Erythroblast (primary cell): ENCODE data around the gene CSAD.
A peak's percentile ranks its signal among the peaks of the same experiment; 100 is the strongest.
"Not testable (repeated sequence)": the region's sequence is repeated elsewhere in the genome, so short reads cannot be mapped to it uniquely, and the experiment has no call there.

Experiments
- DNase-seq, 2 experiments: peaks; one replicate each; lab custom pipeline; 2025; lab: John Stamatoyannopoulos, UW
- GATA1 ChIP-seq: IDR thresholded peaks from 2 replicates; pipeline ENCODE4 v1.6.1; 2011; ENCODE audit warnings: low read depth, mild to moderate bottlenecking, control low read depth, low read length, moderate library complexity
- POLR2A ChIP-seq: IDR thresholded peaks from 2 replicates; pipeline ENCODE4 v1.6.1; 2011; ENCODE audit warnings: mild to moderate bottlenecking, low read length

CSAD gene

DNA sequence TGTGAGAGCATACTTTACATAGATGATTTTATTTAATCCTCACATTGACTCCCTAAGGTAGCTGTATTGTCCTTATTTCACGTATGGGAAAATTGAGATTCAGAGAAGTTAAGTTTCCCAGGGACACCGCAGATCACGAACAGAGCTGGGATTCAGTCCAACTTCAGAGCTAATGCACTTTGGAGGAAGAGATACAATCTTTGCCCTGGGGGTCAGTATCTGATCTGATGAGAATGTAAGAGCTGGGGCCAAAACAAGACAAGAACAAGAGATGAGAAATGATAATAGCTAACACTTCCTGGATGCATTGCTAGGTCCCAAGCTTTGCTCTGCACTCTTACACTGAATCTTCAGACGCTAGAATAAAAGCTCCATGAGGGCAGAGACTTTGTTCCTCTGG, 6.0 kb upstream of the CSAD start:
- TF ChIP-seq POLR2A = no peak
- no peak for TF ChIP-seq GATA1
- DNase-seq = no peak

DNA sequence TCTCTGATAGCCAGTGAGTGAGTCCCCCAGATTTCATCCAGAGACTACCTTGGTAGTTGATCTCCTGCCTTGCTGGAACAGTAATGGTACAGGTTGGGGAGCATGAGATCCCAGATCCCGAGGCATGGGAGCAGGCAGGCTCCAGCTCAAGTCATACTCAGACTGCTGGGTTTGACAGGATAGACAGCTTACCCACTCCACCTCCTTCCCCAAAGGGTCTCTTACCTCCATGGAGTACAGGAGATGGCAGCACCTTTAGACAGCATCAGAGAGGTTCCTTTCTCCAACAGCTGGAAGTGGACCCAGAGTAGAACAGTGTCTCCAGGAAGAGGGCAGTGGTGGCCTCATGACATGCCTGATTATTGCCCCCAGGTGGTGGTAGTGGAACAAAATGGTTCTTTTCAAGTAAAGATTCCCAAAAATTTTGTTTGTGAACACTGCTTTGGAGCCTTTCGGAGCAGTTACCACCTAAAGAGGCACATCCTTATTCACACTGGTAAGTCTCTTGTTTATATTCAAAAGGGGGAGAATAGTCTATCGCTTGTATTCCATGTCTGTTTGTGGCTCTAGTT, 4.9 kb upstream of the CSAD start:
- TF ChIP-seq GATA1 (no peak), POLR2A (no peak)

DNA sequence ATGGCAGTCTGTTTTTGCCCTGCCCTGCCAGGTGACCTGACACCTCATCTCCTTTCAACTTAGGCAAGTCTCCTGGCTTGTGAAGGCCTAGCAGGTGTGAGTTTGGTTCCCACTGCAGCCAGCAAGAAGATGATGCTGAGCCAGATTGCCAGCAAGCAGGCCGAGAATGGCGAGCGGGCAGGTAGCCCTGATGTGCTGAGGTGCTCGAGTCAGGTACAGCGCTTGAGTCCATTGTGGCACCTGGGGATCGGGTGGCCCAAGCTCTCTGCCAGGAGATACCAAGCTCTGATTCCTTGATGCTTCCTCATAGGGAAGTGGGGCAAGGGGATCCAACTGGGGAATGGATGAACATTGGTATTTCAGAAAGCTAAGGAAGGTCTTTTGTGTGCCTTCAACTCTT, 4.1 kb upstream of the CSAD start:
- no peak for DNase-seq
- TF ChIP-seq GATA1 (no peak), POLR2A (no peak)

More for the DNA sequence above, 4.9 kb upstream of the CSAD start:
- no peak for DNase-seq

DNA sequence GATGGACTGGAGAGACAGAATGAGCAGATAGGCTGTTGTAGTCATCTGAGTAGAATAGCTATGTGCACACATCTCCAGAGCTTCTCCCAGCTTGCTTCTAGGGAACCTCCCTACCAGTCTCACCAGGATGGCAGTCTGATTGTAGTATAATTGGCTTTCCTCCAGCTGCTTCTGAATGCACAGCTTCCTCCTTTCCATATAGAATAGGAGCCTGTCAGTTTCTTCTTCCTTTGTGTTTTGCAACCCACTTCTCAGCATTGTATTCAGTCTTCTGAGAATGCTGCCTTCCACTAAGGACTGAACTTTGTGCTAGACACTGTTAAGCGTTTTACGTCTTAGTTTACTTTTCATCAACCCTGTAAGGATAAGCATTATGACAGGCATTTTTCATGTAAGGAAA, 2.2 kb upstream of the CSAD start:
- DNase-seq = peak in 1 of 2 experiments; percentile 40
- TF ChIP-seq GATA1 (no peak), POLR2A (no peak)

DNA sequence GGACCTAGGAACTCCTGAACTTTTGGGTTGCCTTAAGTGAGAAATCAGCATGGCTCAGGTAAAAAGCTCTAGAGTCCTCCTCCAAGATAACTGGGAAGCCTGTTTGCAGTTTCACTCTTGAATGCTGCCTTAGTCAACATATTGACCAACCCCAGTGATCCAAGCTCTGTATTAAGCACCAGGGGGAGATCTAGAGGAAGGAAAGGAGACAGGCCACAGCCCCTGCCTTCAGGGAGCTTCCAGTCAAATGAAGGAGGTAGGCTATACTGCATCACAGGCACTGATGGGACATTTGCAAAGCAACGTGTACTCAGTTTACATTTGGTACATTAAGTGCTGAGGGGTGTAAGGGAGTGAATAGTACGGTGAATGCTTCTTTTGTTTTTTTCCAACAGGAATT, 1.2 kb upstream of the CSAD start:
- TF ChIP-seq POLR2A = no peak
- TF ChIP-seq GATA1 = no peak
- no peak for DNase-seq

DNA sequence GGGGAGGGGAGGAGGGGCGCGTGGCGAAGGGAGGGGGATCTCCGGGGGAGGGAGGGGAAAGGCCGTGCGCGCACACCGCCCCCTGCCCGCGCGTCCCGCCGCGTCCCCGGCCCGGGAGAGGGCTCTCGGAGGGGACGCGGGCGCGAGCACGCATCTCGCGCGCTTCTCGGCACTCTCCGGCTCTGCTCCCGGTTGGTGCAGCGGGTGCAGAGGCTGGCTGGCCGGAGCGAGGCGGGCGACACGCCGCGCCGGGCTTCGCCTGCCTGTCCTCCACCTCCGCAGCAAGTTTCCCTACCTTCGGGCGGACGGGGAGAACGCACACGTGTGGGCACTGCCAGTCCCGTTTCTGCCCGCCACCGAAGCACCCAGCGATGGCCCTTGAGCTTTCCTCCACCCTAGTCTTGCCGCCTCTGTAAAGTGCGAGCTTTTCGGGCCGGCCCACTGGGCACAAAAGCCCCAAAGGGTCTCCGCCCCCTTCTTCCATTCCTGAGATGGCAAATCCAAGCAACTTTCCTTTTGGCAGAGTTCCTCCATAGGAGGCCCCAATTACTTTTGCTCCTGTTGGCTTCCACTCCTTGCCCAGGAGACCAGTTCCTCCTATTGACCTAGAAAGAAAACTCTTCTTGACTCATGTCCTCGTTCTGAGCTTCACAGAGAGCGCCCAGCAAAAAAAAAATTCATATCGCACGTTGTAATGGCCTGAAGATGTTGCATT, 363 bp upstream of the CSAD start:
- peak; percentile 86 for DNase-seq
- TF ChIP-seq POLR2A (no peak), GATA1 (no peak)

DNA sequence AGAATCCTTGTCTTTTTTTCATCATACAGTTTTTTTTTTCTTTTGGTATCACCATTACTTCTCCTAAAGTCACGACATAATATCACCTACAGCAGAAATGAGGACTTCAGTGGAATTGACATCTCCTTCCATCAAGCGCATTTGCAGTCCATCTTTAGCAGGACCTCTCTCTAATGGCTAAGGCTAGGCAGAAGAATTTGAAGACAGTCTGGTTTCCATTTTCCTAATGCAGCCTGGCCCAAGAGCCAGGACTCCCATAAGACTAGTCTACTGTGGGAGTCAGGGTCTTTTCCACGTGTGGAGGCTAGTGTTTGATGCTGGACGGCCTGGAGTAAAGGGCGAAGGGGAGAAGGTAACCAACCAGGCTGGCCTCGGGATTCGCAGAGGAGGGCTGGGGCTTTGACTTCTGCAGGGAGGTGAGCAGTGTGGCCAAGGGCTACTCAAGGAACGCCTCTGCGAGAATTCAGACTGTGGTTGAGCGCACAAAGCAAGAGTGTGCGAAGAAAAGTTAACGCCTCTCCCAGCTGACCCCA, 972 bp downstream of the CSAD start:
- no peak for DNase-seq

DNA sequence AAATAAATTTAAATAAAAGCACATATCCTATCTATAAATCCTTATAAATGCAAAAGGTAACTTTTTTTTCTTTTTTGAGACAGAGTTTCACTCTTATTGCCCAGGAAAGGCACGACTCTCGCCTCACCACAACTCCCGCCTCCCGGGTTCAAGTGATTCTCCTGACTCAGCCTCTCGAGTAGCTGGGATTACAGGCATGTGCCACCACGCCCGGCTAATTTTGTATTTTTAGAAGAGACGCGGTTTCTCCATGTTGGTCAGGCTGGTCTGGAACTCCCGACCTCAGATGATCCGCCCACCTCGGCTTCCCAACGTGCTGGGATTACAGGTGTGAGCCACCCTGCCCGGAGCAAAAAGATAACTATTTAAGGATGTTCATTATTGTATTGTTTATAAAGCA, 1.9 kb downstream of the CSAD start:
- DNase-seq = not testable (repeated sequence)

More for the DNA sequence above, 972 bp downstream of the CSAD start:
- TF ChIP-seq GATA1 (no peak), POLR2A (no peak)

DNA sequence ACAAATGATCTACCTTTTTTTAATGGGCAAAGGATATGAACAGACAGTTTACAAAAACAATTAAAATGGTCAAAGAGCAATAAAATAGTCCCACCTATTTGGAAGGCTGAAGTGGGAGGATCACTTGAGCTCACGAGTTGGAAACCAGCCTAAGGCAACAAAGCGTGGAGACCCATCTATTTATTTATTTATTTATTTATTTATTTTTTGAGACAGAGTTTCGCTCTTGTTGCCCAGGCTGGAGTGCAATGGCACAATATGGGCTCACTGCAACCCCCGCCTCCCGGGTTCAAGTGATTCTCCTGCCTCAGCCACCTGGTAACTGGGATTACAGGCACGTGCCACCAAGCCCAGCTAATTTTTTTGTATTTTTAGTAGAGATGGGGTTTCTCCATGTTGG, 3.3 kb downstream of the CSAD start:
- DNase-seq = not testable (repeated sequence)

DNA sequence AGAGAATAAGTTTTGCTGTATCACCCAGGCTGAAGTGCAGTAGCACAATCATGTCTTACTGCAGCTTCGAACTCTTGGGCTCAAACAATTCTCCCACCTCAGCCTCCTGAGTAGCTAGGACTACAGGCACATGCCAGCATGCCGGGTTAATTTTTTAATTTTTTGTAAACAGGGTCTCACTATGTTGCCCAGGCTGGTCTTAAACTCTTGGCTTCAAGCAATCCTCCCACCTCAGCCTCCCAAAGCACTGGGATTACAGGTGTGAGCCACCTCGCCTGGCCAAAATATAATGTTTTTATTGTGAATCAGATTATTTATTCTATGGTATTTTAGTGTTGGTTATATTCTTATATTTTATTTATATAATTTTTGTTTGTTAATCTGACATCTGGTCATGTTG, 4.0 kb downstream of the CSAD start:
- TF ChIP-seq POLR2A = no peak
- no peak for DNase-seq

DNA sequence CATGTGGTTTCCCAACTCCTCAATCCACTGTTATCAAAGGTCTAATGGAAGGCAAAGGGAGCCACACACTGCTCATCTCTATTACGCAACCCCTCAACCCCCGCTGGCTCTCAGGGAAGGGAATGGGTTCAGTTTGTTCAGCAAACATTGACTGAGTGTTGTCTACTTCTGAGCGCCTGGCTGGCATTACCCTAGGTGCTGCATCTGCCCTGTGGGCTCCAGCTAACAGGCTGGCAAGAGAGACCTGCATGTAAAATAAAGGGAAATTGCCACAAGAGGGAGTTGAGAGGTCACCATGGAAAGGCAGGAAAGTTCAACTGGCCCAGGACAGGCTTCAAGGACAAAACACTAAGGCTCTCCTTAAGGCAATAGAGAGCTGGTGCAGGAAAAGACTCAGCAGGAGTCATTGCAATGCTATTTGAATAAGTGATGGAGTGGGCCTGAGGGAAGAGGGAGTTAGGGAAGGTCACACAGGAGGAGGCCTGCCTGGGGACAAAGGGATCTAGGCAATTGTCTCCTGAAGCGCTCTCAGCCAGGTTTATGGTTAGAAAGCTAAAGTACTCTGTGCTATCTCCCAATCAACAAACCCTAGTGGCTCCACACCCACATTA, 5.7 kb downstream of the CSAD start:
- TF ChIP-seq POLR2A = no peak
- no peak for TF ChIP-seq GATA1
- DNase-seq = peak; percentile 14 to 23

DNA sequence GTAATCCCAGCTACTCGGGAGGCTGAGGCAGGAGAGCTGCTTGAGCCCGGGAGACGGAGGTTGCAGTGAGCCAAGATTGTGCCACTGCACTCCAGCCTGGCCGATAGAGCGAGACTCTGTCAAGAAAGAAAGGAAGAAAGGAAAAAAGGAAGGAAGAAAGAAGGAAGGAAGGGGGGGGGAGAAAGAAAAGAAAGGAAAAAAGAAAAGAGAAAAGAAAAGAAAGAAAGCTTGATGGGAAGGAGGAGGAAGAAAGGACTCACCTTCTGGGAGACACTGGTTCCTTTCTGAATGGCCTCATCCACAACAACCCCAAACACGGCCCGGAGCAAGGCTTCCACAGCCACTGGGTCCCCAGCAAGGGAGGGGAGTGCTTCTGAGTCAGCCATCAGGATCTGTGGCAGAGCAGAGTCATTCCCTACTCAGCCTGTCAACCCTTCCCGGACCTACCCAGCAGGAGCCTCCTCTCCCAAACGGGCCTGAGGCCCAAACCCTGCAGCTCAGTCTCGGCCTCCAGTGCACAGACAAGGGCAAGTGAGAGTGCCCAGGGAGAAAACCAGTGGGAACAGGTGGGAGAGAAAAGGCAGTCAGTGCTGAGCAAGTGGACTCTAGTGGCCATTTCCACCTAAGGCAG, 7.5 kb downstream of the CSAD start:
- no peak for DNase-seq
- no peak for TF ChIP-seq POLR2A

DNA sequence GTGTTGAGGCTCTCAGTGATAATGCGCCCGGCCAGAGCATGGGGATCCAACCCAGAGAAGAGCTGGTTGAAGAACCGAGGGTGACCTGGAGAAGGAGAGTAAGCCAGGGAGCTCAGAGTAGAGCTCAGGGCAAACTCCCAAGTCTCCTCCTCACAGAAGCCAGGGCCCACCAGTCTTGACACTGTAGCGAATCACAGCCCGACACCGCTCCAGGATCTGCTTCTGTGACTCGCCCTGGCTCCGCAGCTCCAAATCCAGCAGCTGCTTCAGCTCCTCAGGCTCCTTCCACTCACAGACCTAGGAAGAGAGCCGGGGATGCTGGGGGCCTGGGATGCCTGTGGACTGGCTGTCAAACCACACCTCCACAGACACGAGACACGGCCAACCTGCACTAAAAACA, 8.4 kb downstream of the CSAD start:
- DNase-seq = no peak
- TF ChIP-seq POLR2A (no peak), GATA1 (no peak)

DNA sequence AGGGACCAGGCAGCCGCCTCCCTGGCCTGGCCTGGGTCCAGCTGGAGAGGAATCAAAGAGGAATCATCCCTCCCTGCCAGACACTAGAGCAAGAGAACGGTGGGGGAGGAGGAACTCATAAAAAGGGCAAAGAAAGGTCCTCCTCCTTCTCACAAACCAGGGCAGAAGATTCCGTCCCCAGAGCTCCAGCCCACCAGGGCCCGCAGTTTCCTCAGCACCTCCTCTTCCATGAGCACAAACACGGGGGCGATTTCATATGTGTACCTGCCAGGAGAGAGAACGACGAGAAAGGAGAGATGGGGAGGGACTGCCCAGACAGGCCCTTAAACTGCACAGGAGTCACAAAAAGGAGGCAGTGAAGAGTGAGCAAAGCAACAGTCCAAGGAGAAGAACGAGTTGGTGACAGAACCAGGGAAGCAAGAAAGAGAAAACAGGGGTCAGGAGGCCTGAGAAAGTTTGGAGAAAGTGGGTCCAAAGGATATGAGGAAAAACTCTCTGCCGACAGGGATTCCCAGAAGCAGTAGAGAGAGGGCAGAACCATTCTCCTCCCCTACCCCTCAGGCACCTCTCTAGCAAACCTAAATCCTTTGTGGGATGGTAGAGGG, 8.9 kb downstream of the CSAD start:
- DNase-seq = peak in 1 of 2 experiments; percentile 5
- no peak for TF ChIP-seq GATA1
- no peak for TF ChIP-seq POLR2A
